Gastrocnemius medialis (tissue), 4 donors: ENCODE results near the gene ADIPOR2.

Experiments used
- POLR2A ChIP-seq, 2 donors: fragments of 450-650 bp; IDR thresholded peaks; one replicate each; pipeline ENCODE4 v1.6.1; 2017; ENCODE audit warnings: antibody characterized with exemption in 2 of 2, mild to moderate bottlenecking in 2 of 2, moderate library complexity in 2 of 2
- TF ChIP-seq, protein P1 (sequence below), 5 experiments: fragments of 450-650 bp in 3 of 5; fragments of 200-600 bp in 2 of 5; sonication (generic) in 2 of 5; IDR thresholded peaks in 4 of 5; conservative IDR thresholded peaks in 1 of 5; 1 replicate in 4 of 5; 2 replicates in 1 of 5; pipeline ENCODE4 v1.5.1; 2016 to 2019; ENCODE audit warnings: antibody characterized with exemption in 5 of 5, mild to moderate bottlenecking in 3 of 5, moderate library complexity in 3 of 5

DNA sequence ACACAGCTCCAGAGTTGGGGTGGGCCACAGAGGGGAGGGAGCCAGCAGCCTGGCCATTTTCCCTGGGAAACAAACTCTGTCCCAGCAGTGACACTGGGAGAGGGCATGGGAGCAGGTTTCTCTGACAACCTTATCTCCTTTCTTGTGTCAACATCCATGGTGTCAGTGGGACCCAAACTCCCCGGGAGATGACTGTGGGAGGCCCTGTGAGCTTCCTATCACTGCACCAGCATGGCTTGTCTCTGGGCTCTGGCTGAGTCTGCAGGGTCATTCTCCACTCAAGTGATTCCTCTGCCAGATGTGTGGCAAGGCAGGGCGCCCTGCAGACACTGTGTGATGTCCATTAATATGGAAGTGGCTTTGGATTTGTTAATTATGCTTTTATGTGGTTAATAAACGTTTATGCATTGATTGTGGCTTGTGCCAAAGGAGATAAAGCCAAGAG, 139.6 kb downstream of the ADIPOR2 start:
- TF ChIP-seq, protein P1, sequence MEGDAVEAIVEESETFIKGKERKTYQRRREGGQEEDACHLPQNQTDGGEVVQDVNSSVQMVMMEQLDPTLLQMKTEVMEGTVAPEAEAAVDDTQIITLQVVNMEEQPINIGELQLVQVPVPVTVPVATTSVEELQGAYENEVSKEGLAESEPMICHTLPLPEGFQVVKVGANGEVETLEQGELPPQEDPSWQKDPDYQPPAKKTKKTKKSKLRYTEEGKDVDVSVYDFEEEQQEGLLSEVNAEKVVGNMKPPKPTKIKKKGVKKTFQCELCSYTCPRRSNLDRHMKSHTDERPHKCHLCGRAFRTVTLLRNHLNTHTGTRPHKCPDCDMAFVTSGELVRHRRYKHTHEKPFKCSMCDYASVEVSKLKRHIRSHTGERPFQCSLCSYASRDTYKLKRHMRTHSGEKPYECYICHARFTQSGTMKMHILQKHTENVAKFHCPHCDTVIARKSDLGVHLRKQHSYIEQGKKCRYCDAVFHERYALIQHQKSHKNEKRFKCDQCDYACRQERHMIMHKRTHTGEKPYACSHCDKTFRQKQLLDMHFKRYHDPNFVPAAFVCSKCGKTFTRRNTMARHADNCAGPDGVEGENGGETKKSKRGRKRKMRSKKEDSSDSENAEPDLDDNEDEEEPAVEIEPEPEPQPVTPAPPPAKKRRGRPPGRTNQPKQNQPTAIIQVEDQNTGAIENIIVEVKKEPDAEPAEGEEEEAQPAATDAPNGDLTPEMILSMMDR (IDR thresholded peaks at IDR 0.05 in 4 of 5, conservative IDR thresholded peaks at IDR 0.05 in 1 of 5): no peak
- TF ChIP-seq POLR2A (IDR thresholded peaks at IDR 0.05): no peak
